ENCODE measurements around the gene DHX34.

DHX34 gene

DNA sequence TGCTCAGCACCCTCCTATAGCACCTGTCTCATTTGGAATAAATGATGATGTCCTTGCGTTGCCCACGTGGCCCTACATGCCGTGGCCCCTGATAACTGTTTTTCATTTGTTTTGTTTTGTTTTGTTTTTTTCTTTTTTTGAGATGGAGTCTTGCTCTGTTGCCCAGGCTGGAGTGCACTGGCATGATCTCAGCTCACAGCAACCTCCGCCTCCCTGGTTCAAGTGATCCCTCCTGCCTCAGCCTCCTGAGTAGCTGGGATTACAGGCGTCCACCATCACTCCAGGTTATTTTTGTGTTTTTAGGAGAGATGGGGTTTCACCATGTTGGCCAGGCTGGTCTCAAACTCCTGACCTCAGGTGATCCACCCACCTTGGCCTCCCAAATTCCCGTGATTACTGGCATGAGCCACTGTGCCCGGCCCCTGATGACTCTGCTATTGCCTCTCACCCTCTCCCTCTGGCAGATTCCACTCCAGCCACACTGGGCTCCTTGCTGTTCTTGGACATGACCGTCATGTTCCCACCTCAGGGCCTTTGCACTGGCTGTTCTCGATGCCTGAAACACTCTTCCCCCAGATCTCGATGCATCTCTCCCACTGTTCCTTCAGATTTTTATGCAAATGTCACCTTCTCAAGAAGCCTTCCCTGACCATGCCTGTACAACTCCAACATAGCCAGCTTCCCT, 9.8 kb upstream of the DHX34 start:
- Histone ChIP-seq H3K9me3 (ENCODE audit: control insufficient read depth, insufficient read depth, low read depth, low read length) (no peaks in the 10 kb centered on the region), H3K27ac (ENCODE audit: extremely low read depth, low read depth, low read length) (no peak overlapping the region), H3K4me1 (ENCODE audit: control insufficient read depth, insufficient read depth, low read length) (no peaks in the 10 kb centered on the region), H3K4me3 (ENCODE audit: low read depth, low read length) (no peak overlapping the region), H3K36me3 (ENCODE audit: control insufficient read depth in 2 of 2, insufficient read depth in 1 of 2, low read length in 2 of 2) (no peaks in the 10 kb centered on the region)
- TF ChIP-seq SP2 (tag by site-specific recombination; IDR thresholded peaks at IDR 0.05) (no peak), ZNF664 (tag by site-specific recombination; IDR thresholded peaks at IDR 0.05) (peak; percentile 19; the same call in 1 of the 2 replicates), ZNF10 (tag by site-specific recombination; IDR thresholded peaks at IDR 0.05) (0 out of 2 replicates have a peak, but pooled peaks have one; percentile 10), ZNF121 (tag by site-specific recombination; IDR thresholded peaks at IDR 0.05) (peak; percentile 71), ZNF623 (tag by site-specific recombination; IDR thresholded peaks at IDR 0.05) (peak; percentile 97)
- TF ChIP-seq, protein P1, sequence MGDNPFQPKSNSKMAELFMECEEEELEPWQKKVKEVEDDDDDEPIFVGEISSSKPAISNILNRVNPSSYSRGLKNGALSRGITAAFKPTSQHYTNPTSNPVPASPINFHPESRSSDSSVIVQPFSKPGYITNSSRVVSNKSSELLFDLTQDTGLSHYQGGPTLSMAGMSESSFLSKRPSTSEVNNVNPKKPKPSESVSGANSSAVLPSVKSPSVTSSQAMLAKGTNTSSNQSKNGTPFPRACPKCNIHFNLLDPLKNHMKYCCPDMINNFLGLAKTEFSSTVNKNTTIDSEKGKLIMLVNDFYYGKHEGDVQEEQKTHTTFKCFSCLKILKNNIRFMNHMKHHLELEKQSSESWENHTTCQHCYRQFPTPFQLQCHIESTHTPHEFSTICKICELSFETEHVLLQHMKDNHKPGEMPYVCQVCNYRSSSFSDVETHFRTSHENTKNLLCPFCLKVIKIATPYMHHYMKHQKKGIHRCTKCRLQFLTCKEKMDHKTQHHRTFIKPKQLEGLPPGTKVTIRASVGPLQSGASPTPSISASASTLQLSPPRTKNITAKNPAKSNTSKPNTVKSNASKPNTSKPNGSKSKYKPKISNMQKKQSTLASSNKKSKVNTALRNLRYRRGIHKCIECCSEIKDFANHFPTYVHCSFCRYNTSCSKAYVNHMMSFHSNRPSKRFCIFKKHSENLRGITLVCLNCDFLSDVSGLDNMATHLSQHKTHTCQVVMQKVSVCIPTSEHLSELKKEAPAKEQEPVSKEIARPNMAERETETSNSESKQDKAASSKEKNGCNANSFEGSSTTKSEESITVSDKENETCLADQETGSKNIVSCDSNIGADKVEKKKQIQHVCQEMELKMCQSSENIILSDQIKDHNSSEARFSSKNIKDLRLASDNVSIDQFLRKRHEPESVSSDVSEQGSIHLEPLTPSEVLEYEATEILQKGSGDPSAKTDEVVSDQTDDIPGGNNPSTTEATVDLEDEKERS (tag by site-specific recombination; IDR thresholded peaks at IDR 0.05): 0 out of 2 replicates have a peak, but pooled peaks have one; percentile 29
- ChIA-PET CTCF (interaction anchor here (2.8 kb wide), 1 partner anchor 9 kb away, joined by 20 read pairs; the partner anchor contains the start of gene DHX34), POLR2A (interaction anchor here (0.7 kb wide), 1 partner anchor 10 kb away, joined by 3 read pairs; the partner anchor contains the start of gene DHX34)

GRCh38 chr19:47340477-47341208, 8.5 kb upstream of the DHX34 start:
- no peak overlapping the region for H3K27ac ChIP-seq (ENCODE audit: extremely low read depth, low read depth, low read length)
- no peaks in the 10 kb centered on the region for H3K4me1 ChIP-seq (ENCODE audit: control insufficient read depth, insufficient read depth, low read length)
- no peaks in the 10 kb centered on the region for H3K36me3 ChIP-seq (ENCODE audit: control insufficient read depth in 2 of 2, insufficient read depth in 1 of 2, low read length in 2 of 2)
- H3K4me3 ChIP-seq (ENCODE audit: low read depth, low read length): no peak overlapping the region
- no peaks in the 10 kb centered on the region for H3K9me3 ChIP-seq (ENCODE audit: control insufficient read depth, insufficient read depth, low read depth, low read length)
- POLR2A ChIA-PET: interaction anchor here (0.5 kb wide), 1 partner anchor 62 kb away, joined by 7 read pairs; no protein-coding TSS in a partner anchor
- CTCF ChIA-PET: interaction anchor here (0.6 to 2.8 kb wide), 4 partner anchors 8 to 75 kb away, joined by 3 to 20 read pairs (median 6); partner anchors contain the start of gene DHX34
- no peak for TF ChIP-seq ZBTB48 (tag by site-specific recombination; IDR thresholded peaks at IDR 0.05)
- TF ChIP-seq, protein P2, sequence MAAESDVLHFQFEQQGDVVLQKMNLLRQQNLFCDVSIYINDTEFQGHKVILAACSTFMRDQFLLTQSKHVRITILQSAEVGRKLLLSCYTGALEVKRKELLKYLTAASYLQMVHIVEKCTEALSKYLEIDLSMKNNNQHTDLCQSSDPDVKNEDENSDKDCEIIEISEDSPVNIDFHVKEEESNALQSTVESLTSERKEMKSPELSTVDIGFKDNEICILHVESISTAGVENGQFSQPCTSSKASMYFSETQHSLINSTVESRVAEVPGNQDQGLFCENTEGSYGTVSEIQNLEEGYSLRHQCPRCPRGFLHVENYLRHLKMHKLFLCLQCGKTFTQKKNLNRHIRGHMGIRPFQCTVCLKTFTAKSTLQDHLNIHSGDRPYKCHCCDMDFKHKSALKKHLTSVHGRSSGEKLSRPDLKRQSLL (tag by site-specific recombination; IDR thresholded peaks at IDR 0.05): no peak
- TF ChIP-seq ZNF660 (tag by site-specific recombination; IDR thresholded peaks at IDR 0.05): no peak
- no peak for TF ChIP-seq ZSCAN5A (tag by site-specific recombination; IDR thresholded peaks at IDR 0.05)
- TF ChIP-seq, protein P3, sequence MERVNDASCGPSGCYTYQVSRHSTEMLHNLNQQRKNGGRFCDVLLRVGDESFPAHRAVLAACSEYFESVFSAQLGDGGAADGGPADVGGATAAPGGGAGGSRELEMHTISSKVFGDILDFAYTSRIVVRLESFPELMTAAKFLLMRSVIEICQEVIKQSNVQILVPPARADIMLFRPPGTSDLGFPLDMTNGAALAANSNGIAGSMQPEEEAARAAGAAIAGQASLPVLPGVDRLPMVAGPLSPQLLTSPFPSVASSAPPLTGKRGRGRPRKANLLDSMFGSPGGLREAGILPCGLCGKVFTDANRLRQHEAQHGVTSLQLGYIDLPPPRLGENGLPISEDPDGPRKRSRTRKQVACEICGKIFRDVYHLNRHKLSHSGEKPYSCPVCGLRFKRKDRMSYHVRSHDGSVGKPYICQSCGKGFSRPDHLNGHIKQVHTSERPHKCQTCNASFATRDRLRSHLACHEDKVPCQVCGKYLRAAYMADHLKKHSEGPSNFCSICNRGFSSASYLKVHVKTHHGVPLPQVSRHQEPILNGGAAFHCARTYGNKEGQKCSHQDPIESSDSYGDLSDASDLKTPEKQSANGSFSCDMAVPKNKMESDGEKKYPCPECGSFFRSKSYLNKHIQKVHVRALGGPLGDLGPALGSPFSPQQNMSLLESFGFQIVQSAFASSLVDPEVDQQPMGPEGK (tag by site-specific recombination; IDR thresholded peaks at IDR 0.05): no peak
